ENCODE results near the gene RETREG2.

Gene RETREG2

GRCh38 chr2:219168526-219168925 lies 9.5 kb upstream of the RETREG2 start:
- Histone ChIP-seq H3K4me3 (ENCODE audit: insufficient read depth, low read depth, low read length) (no peak overlapping the region), H3K4me1 (ENCODE audit: control insufficient read depth, insufficient read depth, low read length) (no peaks in the 10 kb centered on the region), H3K27ac (ENCODE audit: insufficient read depth, low read depth, low read length, poor library complexity, severe bottlenecking) (no peak overlapping the region), H3K27me3 (ENCODE audit: control insufficient read depth, insufficient read depth, low read length, poor library complexity, severe bottlenecking) (no peaks in the 10 kb centered on the region), H3K36me3 (ENCODE audit: control insufficient read depth, insufficient read depth, low read length) (no peaks in the 10 kb centered on the region), H3K9me3 (ENCODE audit: control insufficient read depth, low read length) (no peaks in the 10 kb centered on the region)
- 82 to 85% methylated on average over 6 of the region's 6 CpGs for WGBS, 2 experiments

GRCh38 chr2:219168932-219169331 lies 9.1 kb upstream of the RETREG2 start:
- Histone ChIP-seq H3K4me3 (ENCODE audit: insufficient read depth, low read depth, low read length) (no peak overlapping the region), H3K27me3 (ENCODE audit: control insufficient read depth, insufficient read depth, low read length, poor library complexity, severe bottlenecking) (no peaks in the 10 kb centered on the region), H3K27ac (ENCODE audit: insufficient read depth, low read depth, low read length, poor library complexity, severe bottlenecking) (no peak overlapping the region), H3K9me3 (ENCODE audit: control insufficient read depth, low read length) (no peaks in the 10 kb centered on the region), H3K4me1 (ENCODE audit: control insufficient read depth, insufficient read depth, low read length) (no peaks in the 10 kb centered on the region), H3K36me3 (ENCODE audit: control insufficient read depth, insufficient read depth, low read length) (no peaks in the 10 kb centered on the region)

- Histone ChIP-seq H3K27me3 (ENCODE audit: control insufficient read depth, insufficient read depth, low read length, poor library complexity, severe bottlenecking) (no peaks in the 10 kb centered on the region), H3K4me1 (ENCODE audit: control insufficient read depth, insufficient read depth, low read length) (no peaks in the 10 kb centered on the region), H3K9me3 (ENCODE audit: control insufficient read depth, low read length) (no peaks in the 10 kb centered on the region), H3K4me3 (ENCODE audit: insufficient read depth, low read depth, low read length) (no peak within 1 kb of the TSS), H3K36me3 (ENCODE audit: control insufficient read depth, insufficient read depth, low read length) (no peaks in the 10 kb centered on the region), H3K27ac (ENCODE audit: insufficient read depth, low read depth, low read length, poor library complexity, severe bottlenecking) (no peak within 1 kb of the TSS)
- 89 to 90% methylated on average over 10 of the region's 10 CpGs for WGBS, 2 experiments
Observed at GRCh38 chr2:219169930-219170654, 8.0 kb upstream of the RETREG2 start, which contains the start of gene SLC23A3. SLC23A3 (minus strand) TSS chr2:219170029; CDS start chr2:219169984, 45 bp downstream.

GRCh38 chr2:219171231-219171651 lies 6.8 kb upstream of the RETREG2 start:
- Histone ChIP-seq H3K27ac (ENCODE audit: insufficient read depth, low read depth, low read length, poor library complexity, severe bottlenecking) (no peak overlapping the region), H3K4me3 (ENCODE audit: insufficient read depth, low read depth, low read length) (no peak overlapping the region)

GRCh38 chr2:219172231-219173154 lies 5.6 kb upstream of the RETREG2 start:
- H3K27me3 ChIP-seq (ENCODE audit: control insufficient read depth, insufficient read depth, low read length, poor library complexity, severe bottlenecking): no peaks in the 10 kb centered on the region
- no peak overlapping the region for H3K4me3 ChIP-seq (ENCODE audit: insufficient read depth, low read depth, low read length)
- no peak overlapping the region for H3K27ac ChIP-seq (ENCODE audit: insufficient read depth, low read depth, low read length, poor library complexity, severe bottlenecking)
- H3K4me1 ChIP-seq (ENCODE audit: control insufficient read depth, insufficient read depth, low read length): peaks cover 6% of the 10 kb centered on the region
- H3K36me3 ChIP-seq (ENCODE audit: control insufficient read depth, insufficient read depth, low read length): no peaks in the 10 kb centered on the region
- 90% methylated on average over 16 of the region's 16 CpGs for WGBS, 2 experiments
- no peaks in the 10 kb centered on the region for H3K9me3 ChIP-seq (ENCODE audit: control insufficient read depth, low read length)

More at GRCh38 chr2:219171231-219171651, 6.8 kb upstream of the RETREG2 start:
- Histone ChIP-seq H3K9me3 (ENCODE audit: control insufficient read depth, low read length) (no peaks in the 10 kb centered on the region), H3K36me3 (ENCODE audit: control insufficient read depth, insufficient read depth, low read length) (no peaks in the 10 kb centered on the region), H3K4me1 (ENCODE audit: control insufficient read depth, insufficient read depth, low read length) (peaks cover 6% of the 10 kb centered on the region), H3K27me3 (ENCODE audit: control insufficient read depth, insufficient read depth, low read length, poor library complexity, severe bottlenecking) (no peaks in the 10 kb centered on the region)
- 63 to 65% methylated on average over 6 of the region's 6 CpGs for WGBS, 2 experiments

- Histone ChIP-seq H3K36me3 (ENCODE audit: control insufficient read depth, insufficient read depth, low read length) (no peaks in the 10 kb centered on the region), H3K27ac (ENCODE audit: insufficient read depth, low read depth, low read length, poor library complexity, severe bottlenecking) (no peak overlapping the region), H3K4me1 (ENCODE audit: control insufficient read depth, insufficient read depth, low read length) (peaks cover 6% of the 10 kb centered on the region), H3K4me3 (ENCODE audit: insufficient read depth, low read depth, low read length) (no peak overlapping the region), H3K9me3 (ENCODE audit: control insufficient read depth, low read length) (no peaks in the 10 kb centered on the region), H3K27me3 (ENCODE audit: control insufficient read depth, insufficient read depth, low read length, poor library complexity, severe bottlenecking) (no peaks in the 10 kb centered on the region)
- 93 to 95% methylated on average over 6 of the region's 6 CpGs for WGBS, 2 experiments
Observed at GRCh38 chr2:219173176-219173575, 4.9 kb upstream of the RETREG2 start.

GRCh38 chr2:219174146-219174545 lies 3.9 kb upstream of the RETREG2 start:
- no peak overlapping the region for H3K4me3 ChIP-seq (ENCODE audit: insufficient read depth, low read depth, low read length)
- no peaks in the 10 kb centered on the region for H3K36me3 ChIP-seq (ENCODE audit: control insufficient read depth, insufficient read depth, low read length)
- H3K9me3 ChIP-seq (ENCODE audit: control insufficient read depth, low read length): no peaks in the 10 kb centered on the region
- WGBS, 2 experiments: 88 to 97% methylated on average over 3 of the region's 3 CpGs
- no peak overlapping the region for H3K27ac ChIP-seq (ENCODE audit: insufficient read depth, low read depth, low read length, poor library complexity, severe bottlenecking)
- H3K4me1 ChIP-seq (ENCODE audit: control insufficient read depth, insufficient read depth, low read length): peaks cover 12% of the 10 kb centered on the region
- no peaks in the 10 kb centered on the region for H3K27me3 ChIP-seq (ENCODE audit: control insufficient read depth, insufficient read depth, low read length, poor library complexity, severe bottlenecking)

GRCh38 chr2:219174801-219175200 lies 3.3 kb upstream of the RETREG2 start:
- H3K9me3 ChIP-seq (ENCODE audit: control insufficient read depth, low read length): no peaks in the 10 kb centered on the region
- no peaks in the 10 kb centered on the region for H3K27me3 ChIP-seq (ENCODE audit: control insufficient read depth, insufficient read depth, low read length, poor library complexity, severe bottlenecking)
- 92 to 93% methylated on average over 7 of the region's 7 CpGs for WGBS, 2 experiments
- H3K4me1 ChIP-seq (ENCODE audit: control insufficient read depth, insufficient read depth, low read length): peaks cover 15% of the 10 kb centered on the region
- no peak overlapping the region for H3K4me3 ChIP-seq (ENCODE audit: insufficient read depth, low read depth, low read length)
- H3K36me3 ChIP-seq (ENCODE audit: control insufficient read depth, insufficient read depth, low read length): peaks cover 4% of the 10 kb centered on the region
- H3K27ac ChIP-seq (ENCODE audit: insufficient read depth, low read depth, low read length, poor library complexity, severe bottlenecking): no peak overlapping the region

GRCh38 chr2:219175486-219175885 lies 2.6 kb upstream of the RETREG2 start:
- WGBS, 2 experiments: 90 to 91% methylated on average over 7 of the region's 7 CpGs
- peak overlapping the region; percentile 88 for H3K4me3 ChIP-seq (ENCODE audit: insufficient read depth, low read depth, low read length)
- H3K4me1 ChIP-seq (ENCODE audit: control insufficient read depth, insufficient read depth, low read length): peaks cover 15% of the 10 kb centered on the region
- no peak overlapping the region for H3K27ac ChIP-seq (ENCODE audit: insufficient read depth, low read depth, low read length, poor library complexity, severe bottlenecking)
- peaks cover 11% of the 10 kb centered on the region for H3K36me3 ChIP-seq (ENCODE audit: control insufficient read depth, insufficient read depth, low read length)
- no peaks in the 10 kb centered on the region for H3K27me3 ChIP-seq (ENCODE audit: control insufficient read depth, insufficient read depth, low read length, poor library complexity, severe bottlenecking)
- H3K9me3 ChIP-seq (ENCODE audit: control insufficient read depth, low read length): no peaks in the 10 kb centered on the region
